Loucy (cell line): ENCODE data around the gene HOXB9.

Experiments used
- EZH2phosphoT487 ChIP-seq: fragments of 200-600 bp; IDR thresholded peaks from 2 replicates; pipeline ENCODE4 v1.6.1; 2018; ENCODE audit warnings: antibody characterized with exemption, mild to moderate bottlenecking, moderate library complexity, borderline replicate concordance
- TF ChIP-seq, protein P1 (sequence below): fragments of 200-600 bp; sonication (generic); conservative IDR thresholded peaks from 2 replicates; pipeline ENCODE4 v1.5.1; 2014; ENCODE audit warnings: mild to moderate bottlenecking, antibody characterized with exemption, low read length

DNA sequence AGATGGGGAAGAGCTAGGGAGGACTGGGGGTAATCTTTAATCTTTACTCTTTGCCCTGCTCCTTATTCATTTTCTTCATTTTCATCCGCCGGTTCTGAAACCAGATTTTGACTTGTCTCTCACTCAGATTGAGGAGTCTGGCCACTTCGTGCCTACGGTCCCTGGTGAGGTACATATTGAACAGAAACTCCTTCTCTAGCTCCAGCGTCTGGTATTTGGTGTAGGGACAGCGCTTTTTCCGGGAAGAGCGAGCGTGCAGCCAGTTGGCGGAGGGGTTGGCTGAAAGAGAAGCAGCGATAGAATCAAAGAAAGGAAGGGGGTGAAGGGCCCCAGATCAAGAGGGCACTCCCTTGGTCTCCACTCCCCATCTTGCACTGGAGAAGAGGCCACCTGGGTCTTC lies 3.3 kb downstream of the HOXB9 start:
- TF ChIP-seq, protein P1, sequence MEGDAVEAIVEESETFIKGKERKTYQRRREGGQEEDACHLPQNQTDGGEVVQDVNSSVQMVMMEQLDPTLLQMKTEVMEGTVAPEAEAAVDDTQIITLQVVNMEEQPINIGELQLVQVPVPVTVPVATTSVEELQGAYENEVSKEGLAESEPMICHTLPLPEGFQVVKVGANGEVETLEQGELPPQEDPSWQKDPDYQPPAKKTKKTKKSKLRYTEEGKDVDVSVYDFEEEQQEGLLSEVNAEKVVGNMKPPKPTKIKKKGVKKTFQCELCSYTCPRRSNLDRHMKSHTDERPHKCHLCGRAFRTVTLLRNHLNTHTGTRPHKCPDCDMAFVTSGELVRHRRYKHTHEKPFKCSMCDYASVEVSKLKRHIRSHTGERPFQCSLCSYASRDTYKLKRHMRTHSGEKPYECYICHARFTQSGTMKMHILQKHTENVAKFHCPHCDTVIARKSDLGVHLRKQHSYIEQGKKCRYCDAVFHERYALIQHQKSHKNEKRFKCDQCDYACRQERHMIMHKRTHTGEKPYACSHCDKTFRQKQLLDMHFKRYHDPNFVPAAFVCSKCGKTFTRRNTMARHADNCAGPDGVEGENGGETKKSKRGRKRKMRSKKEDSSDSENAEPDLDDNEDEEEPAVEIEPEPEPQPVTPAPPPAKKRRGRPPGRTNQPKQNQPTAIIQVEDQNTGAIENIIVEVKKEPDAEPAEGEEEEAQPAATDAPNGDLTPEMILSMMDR = no peak
- no peak for TF ChIP-seq EZH2phosphoT487
